ENCODE results near the gene RASEF.

RASEF gene

GRCh38 chr9:83027153-83027891 is 35.6 kb downstream of the RASEF start:
- Histone ChIP-seq H4K20me1 (ENCODE audit: insufficient read depth, low read length, poor library complexity, severe bottlenecking) (no peaks in the 10 kb centered on the region), H2AFZ (ENCODE audit: low read length) (no peak overlapping the region), H3K79me2 (ENCODE audit: insufficient read depth, low read length) (no peaks in the 10 kb centered on the region), H3K9ac (ENCODE audit: low read depth, low read length, poor library complexity, severe bottlenecking) (no peak overlapping the region), H3K4me1 (ENCODE audit: insufficient read depth, low read length, poor library complexity, severe bottlenecking) (peaks cover 20% of the 10 kb centered on the region), H3K27me3 (ENCODE audit: insufficient read depth, low read length, poor library complexity, severe bottlenecking) (no peaks in the 10 kb centered on the region), H3K9me3 (ENCODE audit: insufficient read depth, low read depth, low read length) (no peaks in the 10 kb centered on the region), H3F3A (ENCODE audit: low read depth) (no peaks in the 10 kb centered on the region), H3K9me2 (replicated peaks; ENCODE audit: low read depth, low read length) (no peaks in the 10 kb centered on the region), H3K36me3 (ENCODE audit: insufficient read depth, low read length) (no peaks in the 10 kb centered on the region), H3K4me3 (ENCODE audit: low read length, poor library complexity, severe bottlenecking) (no peak overlapping the region), H3K4me2 (ENCODE audit: low read depth, low read length, poor library complexity, severe bottlenecking) (no peak overlapping the region)
- TF ChIP-seq EZH2phosphoT487 (IDR thresholded peaks at IDR 0.05; ENCODE audit: borderline replicate concordance): no peak
- no peak for TF ChIP-seq CTCF (conservative IDR thresholded peaks at IDR 0.05; ENCODE audit: low read length)

- no peaks in the 10 kb centered on the region for H3K9me3 ChIP-seq (ENCODE audit: insufficient read depth, low read depth, low read length)
- TF ChIP-seq EZH2phosphoT487 (IDR thresholded peaks at IDR 0.05; ENCODE audit: borderline replicate concordance) (no peak), CTCF (conservative IDR thresholded peaks at IDR 0.05; ENCODE audit: low read length) (no peak)
- H3K4me3 ChIP-seq (ENCODE audit: low read length, poor library complexity, severe bottlenecking): no peak overlapping the region
- H3K79me2 ChIP-seq (ENCODE audit: insufficient read depth, low read length): no peaks in the 10 kb centered on the region
- H3K27me3 ChIP-seq (ENCODE audit: insufficient read depth, low read length, poor library complexity, severe bottlenecking): no peaks in the 10 kb centered on the region
- H3K9me2 ChIP-seq (replicated peaks; ENCODE audit: low read depth, low read length): no peaks in the 10 kb centered on the region
- H3K4me1 ChIP-seq (ENCODE audit: insufficient read depth, low read length, poor library complexity, severe bottlenecking): peaks cover 2% of the 10 kb centered on the region
- no peak overlapping the region; the same call in 1 of the 2 replicates for H2AFZ ChIP-seq (ENCODE audit: low read length)
- no peak overlapping the region for H3K4me2 ChIP-seq (ENCODE audit: low read depth, low read length, poor library complexity, severe bottlenecking)
- H3F3A ChIP-seq (ENCODE audit: low read depth): no peaks in the 10 kb centered on the region
- H3K36me3 ChIP-seq (ENCODE audit: insufficient read depth, low read length): no peaks in the 10 kb centered on the region
- H3K9ac ChIP-seq (ENCODE audit: low read depth, low read length, poor library complexity, severe bottlenecking): no peak overlapping the region
- no peaks in the 10 kb centered on the region for H4K20me1 ChIP-seq (ENCODE audit: insufficient read depth, low read length, poor library complexity, severe bottlenecking)
Measured at GRCh38 chr9:83024506-83025125, 38.3 kb downstream of the RASEF start.

- TF ChIP-seq EZH2phosphoT487 (IDR thresholded peaks at IDR 0.05; ENCODE audit: borderline replicate concordance): no peak
- no peak for TF ChIP-seq CTCF (conservative IDR thresholded peaks at IDR 0.05; ENCODE audit: low read length)
- H3K9me2 ChIP-seq (replicated peaks; ENCODE audit: low read depth, low read length): no peaks in the 10 kb centered on the region
- H3K27me3 ChIP-seq (ENCODE audit: insufficient read depth, low read length, poor library complexity, severe bottlenecking): no peaks in the 10 kb centered on the region
- no peak overlapping the region for H3K9ac ChIP-seq (ENCODE audit: low read depth, low read length, poor library complexity, severe bottlenecking)
- H3F3A ChIP-seq (ENCODE audit: low read depth): no peaks in the 10 kb centered on the region
- H3K9me3 ChIP-seq (ENCODE audit: insufficient read depth, low read depth, low read length): no peaks in the 10 kb centered on the region
- no peaks in the 10 kb centered on the region for H4K20me1 ChIP-seq (ENCODE audit: insufficient read depth, low read length, poor library complexity, severe bottlenecking)
- no peak overlapping the region for H3K4me3 ChIP-seq (ENCODE audit: low read length, poor library complexity, severe bottlenecking)
- no peaks in the 10 kb centered on the region for H3K79me2 ChIP-seq (ENCODE audit: insufficient read depth, low read length)
- H3K4me2 ChIP-seq (ENCODE audit: low read depth, low read length, poor library complexity, severe bottlenecking): no peak overlapping the region
- H2AFZ ChIP-seq (ENCODE audit: low read length): no peak overlapping the region
- no peaks in the 10 kb centered on the region for H3K36me3 ChIP-seq (ENCODE audit: insufficient read depth, low read length)
- no peaks in the 10 kb centered on the region for H3K4me1 ChIP-seq (ENCODE audit: insufficient read depth, low read length, poor library complexity, severe bottlenecking)
Measured at GRCh38 chr9:83023151-83023550, 39.8 kb downstream of the RASEF start.

Data from Loucy (cell line).